Stimulated activated CD8-positive, alpha-beta memory T cell treated with anti-CD3 and anti-CD28 coated beads, Interleukin-7, amount 100 ng/mL, for 1 hour (primary cell): ENCODE measurements around the gene PPM1A.
"Not testable (repeated sequence)": the region's sequence is repeated elsewhere in the genome, so short reads cannot be mapped to it uniquely, and the experiment has no call there.

Experiments used
- DNase-seq, 2 donors: peaks; one replicate each; pipeline ENCODE4 v3.0.0-alpha.2; 2020; ENCODE audit warnings: low read depth in 2 of 2

Gene PPM1A

DNA sequence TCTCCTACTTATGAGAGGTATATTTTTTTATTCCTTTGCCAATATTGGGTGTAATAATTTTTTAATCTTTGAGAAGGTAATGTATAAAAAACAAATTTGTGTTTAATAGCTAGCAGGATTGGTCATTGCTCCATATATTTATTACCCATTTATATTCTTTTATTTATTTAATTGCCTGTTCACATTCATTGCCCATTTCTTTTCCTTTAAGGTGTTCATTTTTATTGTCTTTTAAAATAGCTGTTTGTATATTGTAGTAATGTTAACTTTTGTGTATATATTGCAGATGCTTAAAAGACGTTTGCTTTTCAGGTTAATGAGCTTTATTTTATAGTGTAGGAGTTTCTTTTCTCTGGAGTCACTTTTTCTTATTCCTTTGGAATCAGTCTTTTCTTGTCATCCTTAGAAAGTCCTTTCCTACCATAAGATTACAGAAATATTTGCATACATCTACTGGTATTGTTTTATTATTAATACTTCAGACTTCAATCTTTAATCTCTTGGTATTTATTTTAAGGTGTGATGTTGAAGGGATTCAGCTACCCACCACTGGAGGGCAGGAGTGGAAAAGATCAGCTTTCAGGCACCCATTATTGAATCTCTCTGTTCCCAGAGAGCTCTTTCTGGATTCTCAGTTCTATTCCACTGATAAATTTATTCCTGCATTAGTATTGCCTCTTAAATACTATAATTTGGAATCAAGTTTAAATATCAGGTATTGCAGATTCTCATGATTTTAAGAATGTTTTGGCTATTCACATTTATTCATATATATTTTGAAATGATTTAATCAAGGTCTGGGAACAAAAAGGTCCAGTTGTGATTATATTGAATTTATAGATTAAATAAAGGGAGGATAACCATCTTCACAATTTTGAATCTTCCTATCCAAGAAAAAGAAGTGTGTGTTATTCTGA is 17.3 kb downstream of the PPM1A start:
- no peak for DNase-seq

DNA sequence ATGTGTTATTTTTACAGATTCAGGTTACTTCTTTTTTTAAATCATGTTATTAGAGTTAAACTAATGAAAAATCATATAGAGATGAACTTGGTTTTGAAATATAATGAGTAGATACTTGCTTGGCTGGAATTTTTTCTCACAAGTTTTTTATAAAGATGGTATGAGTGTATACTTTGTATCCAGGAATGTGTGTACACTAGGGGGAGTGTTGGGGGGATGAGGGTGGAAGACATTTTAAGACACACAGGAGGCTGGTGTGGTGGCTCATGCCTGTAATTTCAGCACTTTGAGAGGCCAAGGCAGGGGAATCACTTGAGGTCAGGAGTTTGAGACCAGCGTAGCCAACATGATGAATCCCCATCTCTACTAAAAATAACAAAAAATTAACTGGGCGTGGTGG is 23.2 kb downstream of the PPM1A start:
- DNase-seq = no peak

- DNase-seq = no peak
These were observed 24.9 kb downstream of the PPM1A start for GRCh38 chr14:60273956-60274355.

- no peak for DNase-seq
These were observed 25.4 kb downstream of the PPM1A start for GRCh38 chr14:60274448-60274847.

- no peak for DNase-seq
These were observed 26.9 kb downstream of the PPM1A start for GRCh38 chr14:60275932-60276331.

DNA sequence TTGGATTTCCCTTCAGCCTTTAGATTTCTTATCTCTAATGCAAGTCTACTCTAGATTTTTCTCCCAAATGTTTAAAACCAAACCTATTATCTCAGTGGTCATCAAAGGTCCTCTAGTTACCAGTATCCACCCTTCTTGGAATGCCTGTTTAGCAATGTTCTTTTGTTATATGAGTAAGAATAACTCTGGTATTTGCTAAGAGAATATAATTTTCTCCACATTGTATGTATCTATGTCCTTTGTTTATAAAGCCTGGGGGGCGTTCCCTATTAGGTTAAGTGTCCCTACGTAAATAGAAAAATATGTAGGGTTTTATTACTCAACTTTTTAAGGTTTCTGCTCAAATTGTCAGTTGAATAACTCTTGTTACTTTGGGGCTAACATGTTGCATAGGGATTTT is 27.3 kb downstream of the PPM1A start:
- DNase-seq = no peak

DNA sequence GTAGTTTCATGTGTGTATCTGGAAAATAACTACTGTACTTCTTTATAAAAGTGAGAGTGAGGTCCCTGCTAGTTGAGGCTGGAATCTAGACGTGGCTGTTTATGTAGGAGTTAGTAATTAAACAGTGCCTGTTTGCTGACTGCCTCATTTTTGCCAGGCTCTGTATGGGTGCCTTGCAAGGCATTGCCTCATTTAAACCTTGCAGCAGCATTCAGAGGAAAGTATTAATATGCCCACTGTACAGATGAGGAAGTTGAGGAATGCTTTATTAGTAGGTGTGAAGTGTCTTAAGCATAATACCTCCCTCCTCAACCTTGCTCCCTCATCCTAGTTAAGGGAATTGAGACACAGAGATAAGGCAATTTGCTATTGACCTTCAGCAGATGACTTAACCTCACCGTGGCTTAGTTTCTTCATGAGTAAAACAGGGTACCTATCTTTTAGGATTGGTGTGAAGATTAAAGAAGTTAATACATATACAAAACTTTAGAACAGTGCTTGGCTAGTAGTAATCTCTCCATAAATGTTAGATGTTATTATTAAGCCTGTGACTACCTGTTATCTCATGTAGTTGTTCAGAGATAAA is 28.7 kb downstream of the PPM1A start:
- DNase-seq = no peak

DNA sequence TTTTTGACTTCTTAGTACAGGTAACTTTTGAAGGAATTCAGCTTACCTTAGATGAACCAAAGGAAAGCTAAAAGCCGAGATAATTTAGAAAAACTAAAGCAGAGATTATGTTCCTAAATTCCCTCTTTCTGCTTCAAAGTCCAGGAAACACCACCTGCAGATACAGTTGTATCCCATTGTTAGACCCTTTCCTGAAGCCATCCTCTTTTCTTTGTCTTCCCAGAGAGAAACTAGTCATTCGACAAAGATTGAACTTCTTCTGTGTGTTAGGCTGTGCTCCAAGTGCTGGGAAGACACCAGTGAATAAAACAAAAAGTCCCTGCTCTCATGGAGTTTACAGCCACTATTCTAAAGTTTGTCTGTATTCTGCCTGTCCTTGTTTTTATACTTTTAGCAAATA is 29.3 kb downstream of the PPM1A start:
- DNase-seq = no peak

GRCh38 chr14:60287452-60287851 is 38.4 kb downstream of the PPM1A start:
- DNase-seq = no peak

- DNase-seq = no peak
These were observed 39.3 kb downstream of the PPM1A start for GRCh38 chr14:60288279-60288678.

GRCh38 chr14:60294411-60295069 is 45.5 kb downstream of the PPM1A start:
- DNase-seq = no peak

GRCh38 chr14:60300019-60300418 is 51.0 kb downstream of the PPM1A start:
- no peak for DNase-seq

GRCh38 chr14:60301685-60302084 is 52.7 kb downstream of the PPM1A start:
- DNase-seq = no peak

GRCh38 chr14:60302663-60303062 is 53.6 kb downstream of the PPM1A start:
- no peak for DNase-seq

DNA sequence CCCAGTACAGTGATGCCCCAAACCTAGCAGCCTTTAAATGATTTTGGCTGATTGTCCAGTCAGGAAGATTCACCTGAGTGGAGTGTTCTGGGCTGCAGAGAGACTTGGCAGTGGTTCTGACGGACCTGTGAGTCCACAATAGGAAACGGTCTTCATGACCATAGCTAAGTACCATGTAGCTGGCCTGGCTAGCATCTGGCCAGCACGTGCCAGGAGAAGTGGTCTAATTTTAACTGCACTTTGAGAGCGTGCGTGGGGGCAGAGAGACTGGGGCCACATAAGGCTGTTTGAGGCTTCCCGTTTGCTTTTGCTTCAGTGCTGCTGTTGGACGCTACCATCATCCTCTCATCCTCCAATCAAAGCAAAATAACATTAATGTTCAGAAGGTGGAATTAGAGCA is 54.7 kb downstream of the PPM1A start:
- no peak for DNase-seq

DNA sequence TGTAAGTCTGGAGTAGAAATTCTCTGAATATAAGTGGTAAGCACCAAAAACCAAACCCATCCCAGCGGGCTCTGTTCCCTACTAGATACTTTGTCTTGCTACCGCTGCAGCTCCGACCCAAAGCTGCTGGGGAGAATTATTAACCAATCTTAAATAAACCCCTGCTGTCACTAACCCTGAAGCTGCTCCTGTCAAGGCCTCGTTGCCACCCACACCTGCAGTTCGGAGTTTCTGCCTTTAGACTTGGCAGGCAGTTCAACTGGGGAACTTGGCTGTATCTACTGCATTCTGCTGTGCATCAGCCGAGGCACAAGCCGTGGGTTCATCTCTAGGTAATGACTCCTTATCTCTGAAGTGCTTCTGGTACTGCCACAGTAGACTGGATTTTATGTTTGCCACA is 55.5 kb downstream of the PPM1A start:
- DNase-seq = no peak

DNA sequence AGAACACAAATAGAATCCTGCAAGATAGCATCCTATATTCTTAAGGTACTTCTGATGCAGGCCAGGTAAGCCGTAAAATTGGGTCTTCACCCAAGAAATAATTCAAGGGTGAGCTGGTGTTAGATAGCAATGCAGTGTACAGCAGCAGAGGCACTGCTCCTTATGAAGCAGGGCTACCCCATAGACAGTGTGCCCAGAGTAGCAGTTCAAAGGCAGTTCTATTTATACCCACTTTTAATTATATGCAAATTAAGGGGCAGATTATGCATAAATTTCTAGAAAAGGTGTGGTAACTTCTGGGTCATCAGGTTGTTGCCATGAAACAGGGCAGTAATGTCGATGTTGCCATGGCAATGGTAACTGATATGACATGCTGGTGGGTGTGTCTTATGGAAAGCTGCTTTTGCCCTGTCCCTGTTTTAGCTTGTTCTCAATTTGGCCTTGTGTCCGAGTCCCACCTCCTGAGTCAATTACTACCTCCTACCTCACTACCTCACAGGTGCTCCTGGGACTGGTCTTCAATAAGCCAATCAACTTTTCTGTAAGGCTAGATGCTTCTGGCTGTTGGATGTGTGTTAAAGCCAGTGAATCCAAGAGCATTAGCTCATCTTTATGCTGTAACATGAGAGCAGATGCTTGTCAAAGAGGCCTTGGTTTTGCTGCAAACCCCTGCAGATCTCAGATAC is 61.0 kb downstream of the PPM1A start:
- no peak for DNase-seq

DNA sequence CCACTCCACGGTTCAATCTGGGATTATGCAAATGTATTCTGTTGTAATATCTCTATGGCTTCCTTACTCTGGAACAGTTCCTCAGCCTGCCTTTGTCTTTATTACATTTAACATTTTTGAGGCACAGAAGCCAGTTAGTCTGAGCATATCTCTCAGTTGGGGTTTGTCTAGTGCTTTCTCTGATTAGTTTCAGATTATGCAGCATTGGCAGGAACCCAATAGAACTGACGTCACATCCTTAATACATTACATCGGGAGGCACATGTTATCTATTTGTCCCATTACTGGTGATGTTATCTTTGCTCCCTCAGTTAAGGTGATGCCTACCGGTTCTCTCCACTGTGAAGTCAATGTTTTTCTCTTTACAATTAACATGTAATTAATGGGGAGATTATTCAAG is 62.4 kb downstream of the PPM1A start:
- no peak for DNase-seq

DNA sequence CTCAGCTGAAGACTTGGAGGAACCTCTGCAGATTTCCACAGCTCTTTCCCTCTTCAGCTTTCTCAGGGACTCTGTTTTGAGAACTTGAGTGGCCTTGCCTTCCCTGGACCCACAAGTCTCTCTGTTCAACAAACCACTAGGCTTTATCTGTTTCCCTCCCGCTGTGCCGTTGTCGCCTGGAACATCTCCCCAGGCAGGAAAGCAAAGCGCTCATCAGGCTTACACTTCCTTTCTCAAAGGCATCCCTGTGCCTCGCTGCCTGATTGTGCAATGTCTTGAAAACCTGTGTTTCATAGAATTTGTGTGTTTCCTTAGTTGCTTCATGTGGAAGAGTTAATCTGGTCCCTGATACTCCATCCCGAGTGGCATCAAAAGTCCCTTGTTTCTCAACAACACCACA is 64.1 kb downstream of the PPM1A start:
- DNase-seq = no peak

DNA sequence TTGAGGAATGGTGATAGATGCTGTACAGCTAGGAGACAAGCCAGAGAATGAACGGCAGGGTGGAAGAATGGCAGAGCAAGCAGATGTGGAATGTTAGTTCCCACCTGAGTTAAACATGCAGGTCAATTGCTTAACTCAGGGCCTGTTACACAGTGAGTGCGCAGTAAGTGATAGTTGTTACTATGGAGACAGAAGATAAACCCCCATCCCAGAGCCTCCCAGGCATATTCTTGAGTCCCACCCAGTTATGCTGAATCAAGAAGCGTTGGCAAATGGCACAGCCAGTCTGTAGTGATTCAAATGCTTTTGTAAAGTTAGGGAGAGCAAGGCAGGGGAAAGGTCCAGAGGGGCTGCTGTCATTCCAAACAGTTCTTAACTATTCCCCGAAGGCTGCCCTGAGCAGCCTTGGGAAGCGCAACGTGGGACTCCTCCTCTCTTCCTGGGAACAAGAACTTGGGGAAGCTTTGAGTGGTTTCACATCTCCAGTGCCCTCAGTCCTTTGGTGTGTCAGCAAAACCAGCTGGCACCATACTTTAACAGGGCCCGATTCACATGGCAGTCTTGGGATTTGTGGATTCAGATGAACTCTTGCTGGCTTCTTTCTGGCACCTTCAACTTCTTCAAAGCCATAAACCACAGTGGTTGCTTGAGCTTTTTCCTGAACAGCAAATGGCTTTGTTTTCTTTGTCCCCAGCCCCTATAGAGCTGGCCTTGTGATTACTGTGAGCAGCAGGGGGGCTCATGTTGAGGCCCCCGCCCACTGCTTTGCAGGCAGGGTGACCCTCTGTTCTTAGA is 66.4 kb downstream of the PPM1A start:
- DNase-seq = no peak

GRCh38 chr14:60317609-60318008 is 68.6 kb downstream of the PPM1A start:
- no peak for DNase-seq

GRCh38 chr14:60320860-60321259 is 71.8 kb downstream of the PPM1A start:
- not testable (repeated sequence) for DNase-seq
